ENCODE data around the gene PHACTR1. TPM values are rescaled to one million over a fixed set of nuclear protein-coding genes. Genes with fewer than 3 reads are reported as not detected.

PHACTR1 gene
- total and polyA plus RNA-seq, 7 donors, result 0.04 to 3.0 (median 0.85) TPM

GRCh38 chr6:13304580-13305260 is 588.2 kb downstream of the PHACTR1 start:
- WGBS, 3 donors, result 90 to 95% (median 94%) methylated on average over 11 of the region's 11 CpGs
- H3K36me3 ChIP-seq (ENCODE audit: insufficient read depth in 1 of 2, low read depth in 1 of 2), result peaks cover 0 to 42% of the 10 kb centered on the region in 2 donors

GRCh38 chr6:13305288-13305687 is 588.7 kb downstream of the PHACTR1 start:
- intact Hi-C loops (cut with DNase I), result no loop called here
- Histone ChIP-seq H3K27ac (no peak overlapping the region), H3K4me3 (no peak overlapping the region), H3K4me1 (peaks cover 28% of the 10 kb centered on the region), H3K9me3 (no peaks in the 10 kb centered on the region), H3K27me3 (ENCODE audit: insufficient read depth in 3 of 3, low read length in 2 of 3) (no peaks in the 10 kb centered on the region), H3K36me3 (ENCODE audit: insufficient read depth in 1 of 2, low read depth in 1 of 2) (peaks cover 0 to 43% of the 10 kb centered on the region in 2 donors)
- TF ChIP-seq CTCF (IDR thresholded peaks at IDR 0.05), result no peak
- no peak for DNase-seq
- ATAC-seq, result no peak
- 84 to 98% (median 88%) methylated on average over 4 of the region's 4 CpGs for WGBS, 3 donors

More at GRCh38 chr6:13304580-13305260, 588.2 kb downstream of the PHACTR1 start:
- Histone ChIP-seq H3K27ac (no peak overlapping the region), H3K9me3 (no peaks in the 10 kb centered on the region), H3K4me1 (peaks cover 28% of the 10 kb centered on the region), H3K4me3 (no peak overlapping the region), H3K27me3 (ENCODE audit: insufficient read depth in 3 of 3, low read length in 2 of 3) (no peaks in the 10 kb centered on the region)
- TF ChIP-seq CTCF (IDR thresholded peaks at IDR 0.05), result no peak
- intact Hi-C loops (cut with DNase I), result no loop called here
- ATAC-seq (no peak), DNase-seq (no peak)

- Histone ChIP-seq H3K27ac (no peak overlapping the region), H3K4me3 (no peak overlapping the region), H3K27me3 (ENCODE audit: insufficient read depth in 3 of 3, low read length in 2 of 3) (no peaks in the 10 kb centered on the region), H3K36me3 (ENCODE audit: insufficient read depth in 1 of 2, low read depth in 1 of 2) (peaks cover 0 to 43% of the 10 kb centered on the region in 2 donors), H3K9me3 (no peaks in the 10 kb centered on the region), H3K4me1 (peaks cover 28% of the 10 kb centered on the region)
- 78 to 94% (median 90%) methylated on average over 1 of the region's 1 CpG for WGBS, 3 donors
- no peak for DNase-seq
- ATAC-seq, result no peak
- intact Hi-C loops (cut with DNase I), result no loop called here
- TF ChIP-seq CTCF (IDR thresholded peaks at IDR 0.05), result no peak
Observed at GRCh38 chr6:13305791-13306190, 589.2 kb downstream of the PHACTR1 start.

- no peak for TF ChIP-seq CTCF (IDR thresholded peaks at IDR 0.05)
- intact Hi-C loops (cut with DNase I), result no loop called here
- Histone ChIP-seq H3K27me3 (ENCODE audit: insufficient read depth in 3 of 3, low read length in 2 of 3) (no peaks in the 10 kb centered on the region), H3K36me3 (ENCODE audit: insufficient read depth in 1 of 2, low read depth in 1 of 2) (peaks cover 0 to 48% of the 10 kb centered on the region in 2 donors), H3K4me1 (peaks cover 23% of the 10 kb centered on the region), H3K4me3 (no peak overlapping the region), H3K27ac (no peak overlapping the region), H3K9me3 (no peaks in the 10 kb centered on the region)
- ATAC-seq (no peak), DNase-seq (no peak)
- whole genome bisulfite sequencing, 3 donors, result 83 to 93% (median 92%) methylated on average over 7 of the region's 7 CpGs
Observed at GRCh38 chr6:13307508-13307995, 591.0 kb downstream of the PHACTR1 start.
